H9 (cell line): ENCODE measurements around the gene PLEKHJ1. TPM values are rescaled to one million over a fixed set of nuclear protein-coding genes. Genes with fewer than 3 reads are reported as not detected.

Source experiments
- DNase-seq: peaks from one replicate; pipeline ENCODE4 v3.0.0-alpha.2; 2017
- H2AFZ ChIP-seq: one replicate; pipeline ENCODE4 v1.6.1; 2013; ENCODE audit warnings: mild to moderate bottlenecking, low read length, control low read depth, moderate library complexity
- H2AK5ac ChIP-seq: 2 replicates; pipeline ENCODE4 v1.6.1; 2013; ENCODE audit warnings: low read length, control low read depth, mixed read lengths; ENCODE audit not compliant: insufficient read length
- H2BK120ac ChIP-seq: one replicate; pipeline ENCODE4 v1.6.1; 2013; ENCODE audit warnings: low read depth, mild to moderate bottlenecking, low read length, control low read depth, inconsistent platforms; ENCODE audit not compliant: poor library complexity, severe bottlenecking
- H2BK12ac ChIP-seq: 2 replicates; pipeline ENCODE4 v1.6.1; 2013; ENCODE audit warnings: low read length, control low read depth, mixed read lengths, low read depth; ENCODE audit not compliant: insufficient read length
- H2BK15ac ChIP-seq: 2 replicates; pipeline ENCODE4 v1.6.1; 2013; ENCODE audit warnings: low read depth, low read length, control low read depth
- H2BK20ac ChIP-seq: one replicate; pipeline ENCODE4 v1.6.1; 2013; ENCODE audit warnings: low read depth, mild to moderate bottlenecking, low read length, control low read depth, inconsistent platforms; ENCODE audit not compliant: poor library complexity, severe bottlenecking
- H2BK5ac ChIP-seq: 2 replicates; pipeline ENCODE4 v1.6.1; 2013; ENCODE audit warnings: low read length, control low read depth, mixed read lengths; ENCODE audit not compliant: insufficient read length
- H3K14ac ChIP-seq: 2 replicates; pipeline ENCODE4 v1.6.1; 2013; ENCODE audit warnings: low read length, control low read depth; ENCODE audit not compliant: insufficient read depth
- H3K18ac ChIP-seq: 2 replicates; pipeline ENCODE4 v1.6.1; 2013; ENCODE audit warnings: low read depth, mild to moderate bottlenecking, mixed read lengths, low read length, control low read depth; ENCODE audit not compliant: insufficient read length
- H3K23ac ChIP-seq: 2 replicates; pipeline ENCODE4 v1.6.1; 2013; ENCODE audit warnings: low read length, control low read depth, mixed read lengths, low read depth; ENCODE audit not compliant: insufficient read length
- H3K23me2 ChIP-seq: 2 replicates; pipeline ENCODE4 v1.6.1; 2013; ENCODE audit warnings: low read depth, mild to moderate bottlenecking, mixed read lengths, low read length, control low read depth; ENCODE audit not compliant: insufficient read length, poor library complexity, severe bottlenecking
- H3K27ac ChIP-seq: 2 replicates; pipeline ENCODE4 v1.5.1; 2013; ENCODE audit warnings: low read length, control low read depth, mixed read lengths, low read depth; ENCODE audit not compliant: insufficient read length
- H3K27me3 ChIP-seq: 2 replicates; pipeline ENCODE4 v1.6.1; 2013; ENCODE audit warnings: low read length, control low read depth, inconsistent platforms; ENCODE audit not compliant: insufficient read depth
- H3K4ac ChIP-seq: 2 replicates; pipeline ENCODE4 v1.6.1; 2013; ENCODE audit warnings: low read depth, mild to moderate bottlenecking, control low read depth, inconsistent platforms, low read length, moderate library complexity
- H3K4me1 ChIP-seq: 2 replicates; pipeline ENCODE4 v1.6.1; 2013; ENCODE audit warnings: low read length, control low read depth, inconsistent platforms; ENCODE audit not compliant: insufficient read depth
- H3K4me2 ChIP-seq: 2 replicates; pipeline ENCODE4 v1.6.1; 2013; ENCODE audit warnings: low read length, control low read depth, mixed read lengths; ENCODE audit not compliant: insufficient read length, insufficient read depth
- H3K56ac ChIP-seq: 2 replicates; pipeline ENCODE4 v1.6.1; 2013; ENCODE audit warnings: low read depth, mild to moderate bottlenecking, mixed read lengths, low read length, control low read depth; ENCODE audit not compliant: insufficient read length
- H3K79me1 ChIP-seq: 2 replicates; pipeline ENCODE4 v1.6.1; 2013; ENCODE audit warnings: low read depth, mild to moderate bottlenecking, moderate library complexity, low read length, control low read depth, inconsistent platforms; ENCODE audit not compliant: insufficient read depth, poor library complexity, severe bottlenecking
- H3K79me2 ChIP-seq: 2 replicates; pipeline ENCODE4 v1.6.1; 2013; ENCODE audit warnings: low read length, control low read depth, inconsistent platforms; ENCODE audit not compliant: insufficient read depth
- H3K9ac ChIP-seq: 2 replicates; pipeline ENCODE4 v1.6.1; 2013; ENCODE audit warnings: low read length, control low read depth, mixed read lengths; ENCODE audit not compliant: insufficient read length; ENCODE audit errors: extremely low read depth
- H3K9me3 ChIP-seq: one replicate; pipeline ENCODE4 v1.6.1; 2013; ENCODE audit warnings: low read depth, low read length, inconsistent platforms; ENCODE audit not compliant: control insufficient read depth
- H3T11ph ChIP-seq: one replicate; pipeline ENCODE4 v1.6.1; 2013; ENCODE audit warnings: mild to moderate bottlenecking, low read length, control low read depth, inconsistent platforms
- H4K20me1 ChIP-seq: one replicate; pipeline ENCODE4 v1.6.1; 2013; ENCODE audit not compliant: control insufficient read depth, insufficient read length, insufficient read depth
- H4K5ac ChIP-seq: 2 replicates; pipeline ENCODE4 v1.6.1; 2013; ENCODE audit warnings: low read depth, mild to moderate bottlenecking, mixed read lengths, low read length, control low read depth; ENCODE audit not compliant: insufficient read length
- H4K8ac ChIP-seq: replicated peaks from 2 replicates; pipeline ENCODE4 v1.6.1; 2013; ENCODE audit warnings: low read length, control low read depth, mixed read lengths, low read depth; ENCODE audit not compliant: insufficient read length
- H4K91ac ChIP-seq: 2 replicates; pipeline ENCODE4 v1.6.1; 2013; ENCODE audit warnings: low read depth, mild to moderate bottlenecking, moderate library complexity, mixed read lengths, low read length, control low read depth; ENCODE audit not compliant: insufficient read length
- H3K27ac Mint-ChIP-seq, 3 experiments: 2 replicates in 2 of 3; 3 replicates in 1 of 3; pipeline ENCODE4 v1.8.0; 2020 to 2021; ENCODE audit warnings: mixed read lengths in 3 of 3, mild to moderate bottlenecking in 1 of 3, moderate library complexity in 1 of 3
- H3K27me3 Mint-ChIP-seq: 2 replicates; pipeline ENCODE4 v1.8.0; 2021; ENCODE audit warnings: low read depth, mild to moderate bottlenecking, moderate library complexity, mixed read lengths
- H3K36me3 Mint-ChIP-seq, 3 experiments: 2 replicates in 2 of 3; 3 replicates in 1 of 3; pipeline ENCODE4 v1.8.0; 2020 to 2021; ENCODE audit warnings: low read depth in 3 of 3, mixed read lengths in 3 of 3; ENCODE audit not compliant: insufficient read depth in 1 of 3
- H3K4me1 Mint-ChIP-seq, 2 experiments: 2 replicates each; pipeline ENCODE4 v1.8.0; 2020; ENCODE audit warnings: mixed read lengths in 2 of 2
- H3K4me3 Mint-ChIP-seq, 2 experiments: 2 replicates in 1 of 2; 3 replicates in 1 of 2; pipeline ENCODE4 v1.8.0; 2020 to 2021; ENCODE audit warnings: mild to moderate bottlenecking in 2 of 2, mixed read lengths in 2 of 2, moderate library complexity in 1 of 2
- H3K9me3 Mint-ChIP-seq, 2 experiments: 2 replicates in 1 of 2; 3 replicates in 1 of 2; pipeline ENCODE4 v1.8.0; 2020; ENCODE audit warnings: mild to moderate bottlenecking in 2 of 2, mixed read lengths in 2 of 2, moderate library complexity in 1 of 2
- CTCF ChIP-seq: fragments of 200-600 bp; sonication (generic); conservative IDR thresholded peaks from 3 replicates; pipeline ENCODE4 v1.8.0; 2021; ENCODE audit warnings: antibody characterized with exemption, mild to moderate bottlenecking
- WGBS: extraction: QIAGEN DNeasy Blood & Tissue Kit; methylation state at CpG from one replicate; pipeline ENCODE4 v1.1.7; 2013; ENCODE audit warnings: missing lambda C conversion rate, low lambda C conversion rate, mixed read lengths; ENCODE audit not compliant: insufficient read length; ENCODE audit errors: extremely low coverage; 5-methylcytosine and 5-hydroxymethylcytosine counted together
- total RNA-seq: library from RNA; stranded (reverse); gene quantifications from 2 replicates; pipeline ENCODE4 v1.2.1, GENCODE V29; 2021

PLEKHJ1 gene
- total RNA-seq, 1 experiment from 2014 or later, result 139 TPM

DNA sequence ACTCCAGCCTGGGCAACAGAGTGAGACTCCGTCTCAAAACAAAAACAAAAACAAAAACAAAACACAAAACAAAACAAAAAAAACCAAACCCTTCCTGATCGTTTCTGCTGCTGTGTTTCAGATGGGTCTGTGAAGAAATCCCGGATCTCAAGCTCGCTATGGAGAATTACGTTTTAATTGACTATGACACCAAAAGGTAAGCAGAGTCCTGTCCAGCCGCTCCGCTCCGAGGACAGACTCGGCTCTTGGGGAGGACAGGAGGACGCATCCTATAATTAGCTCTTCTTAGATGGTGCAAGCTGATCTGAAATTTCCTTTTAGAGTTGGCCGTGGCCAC lies 50.4 kb downstream of the PLEKHJ1 start:
- no peak overlapping the region for H3K4me3 Mint-ChIP-seq
- no peak overlapping the region for H3K18ac ChIP-seq
- no peaks in the 10 kb centered on the region for H3K27me3 ChIP-seq
- no peak overlapping the region for H3K27ac ChIP-seq
- no peak overlapping the region for H3T11ph ChIP-seq
- no peaks in the 10 kb centered on the region for H3K27me3 Mint-ChIP-seq
- peaks cover 16 to 46% (median 41%) of the 10 kb centered on the region in 3 experiments; a peak in 6 of 7 replicates for H3K36me3 Mint-ChIP-seq
- no peak overlapping the region for H2AFZ ChIP-seq
- no peak overlapping the region for H3K9ac ChIP-seq
- peaks cover 3% of the 10 kb centered on the region for H3K79me1 ChIP-seq
- 0 out of 4 replicates have a peak, but pooled peaks cover 0 to 5% of the 10 kb centered on the region in 2 experiments for H3K4me1 Mint-ChIP-seq
- WGBS, result no CpG with 5 or more reads among the region's 11 CpGs
- no peak overlapping the region for H2AK5ac ChIP-seq
- no peak for TF ChIP-seq CTCF
- no peak overlapping the region for H3K4me2 ChIP-seq
- H3K9me3 ChIP-seq, result no peaks in the 10 kb centered on the region
- DNase-seq, result no peak
- H2BK12ac ChIP-seq, result no peak overlapping the region
- H3K27ac Mint-ChIP-seq, result peak overlapping the region; percentile 69 to 91 (median 74); a peak in 5 of 7 replicates
- no peak overlapping the region for H3K14ac ChIP-seq
- no peak overlapping the region for H3K56ac ChIP-seq
- no peak overlapping the region for H3K23ac ChIP-seq
- no peak overlapping the region for H4K8ac ChIP-seq
- no peaks in the 10 kb centered on the region for H4K20me1 ChIP-seq
- no peak overlapping the region for H4K91ac ChIP-seq
- no peaks in the 10 kb centered on the region for H3K4me1 ChIP-seq
- H3K23me2 ChIP-seq, result no peaks in the 10 kb centered on the region
- H4K5ac ChIP-seq, result no peak overlapping the region
- H2BK120ac ChIP-seq, result no peak overlapping the region
- H2BK5ac ChIP-seq, result no peak overlapping the region
- H3K79me2 ChIP-seq, result peaks cover 2% of the 10 kb centered on the region; the same call in 1 of the 2 replicates
- H2BK20ac ChIP-seq, result no peak overlapping the region
- no peak overlapping the region for H3K4ac ChIP-seq
- H3K9me3 Mint-ChIP-seq, result no peaks in the 10 kb centered on the region
- no peak overlapping the region for H2BK15ac ChIP-seq
